ENCODE results near the gene FAM210A.
A peak's percentile ranks its signal among the peaks of the same experiment; 100 is the strongest.

The FAM210A gene

DNA sequence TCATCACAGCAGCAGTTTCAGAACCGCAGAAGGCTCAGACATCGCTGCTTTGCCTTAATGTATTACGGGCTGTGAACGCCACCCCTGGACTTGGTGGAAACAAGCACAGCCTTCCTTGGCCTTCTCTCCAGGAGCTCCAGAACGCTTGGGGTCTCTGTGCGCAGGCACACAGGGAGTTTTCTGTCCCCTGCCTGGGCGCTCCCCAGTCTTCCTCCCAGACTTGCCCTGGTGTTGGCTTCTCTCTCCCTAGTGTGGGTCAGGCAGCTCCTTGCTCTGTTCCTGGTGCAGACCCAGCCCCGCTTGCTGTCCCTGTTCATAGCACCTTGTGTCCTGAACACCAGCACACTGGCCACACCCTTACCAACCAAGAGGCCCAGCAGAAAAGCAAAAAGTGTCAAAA, 103.6 kb downstream of the FAM210A start:
- Histone ChIP-seq H3K9me3 (ENCODE audit: insufficient read depth, low read length, severe bottlenecking) (no peaks in the 10 kb centered on the region), H2AFZ (ENCODE audit: low read depth, low read length) (no peak overlapping the region), H3K9ac (ENCODE audit: low read depth, low read length) (no peak overlapping the region), H3K27ac (ENCODE audit: low read length) (peak overlapping the region; percentile 43; the same call in 1 of the 2 replicates), H4K20me1 (ENCODE audit: insufficient read depth, low read length) (peaks cover 90% of the 10 kb centered on the region), H3K36me3 (ENCODE audit: insufficient read depth, low read length) (peaks cover 95% of the 10 kb centered on the region), H3K4me1 (ENCODE audit: insufficient read depth, low read length) (peaks cover 21% of the 10 kb centered on the region), H3K79me2 (ENCODE audit: insufficient read depth, low read length) (peaks cover 98% of the 10 kb centered on the region), H3K27me3 (ENCODE audit: insufficient read depth, low read length, poor library complexity) (no peaks in the 10 kb centered on the region), H3K4me3 (ENCODE audit: low read depth in 1 of 2, low read length in 2 of 2) (no peak overlapping the region), H3K4me2 (ENCODE audit: insufficient read depth, low read length) (no peak overlapping the region)
- DNase-seq (no peak), ATAC-seq (ENCODE audit: insufficient read depth, low read depth) (no peak)
- TF ChIP-seq, protein P1, sequence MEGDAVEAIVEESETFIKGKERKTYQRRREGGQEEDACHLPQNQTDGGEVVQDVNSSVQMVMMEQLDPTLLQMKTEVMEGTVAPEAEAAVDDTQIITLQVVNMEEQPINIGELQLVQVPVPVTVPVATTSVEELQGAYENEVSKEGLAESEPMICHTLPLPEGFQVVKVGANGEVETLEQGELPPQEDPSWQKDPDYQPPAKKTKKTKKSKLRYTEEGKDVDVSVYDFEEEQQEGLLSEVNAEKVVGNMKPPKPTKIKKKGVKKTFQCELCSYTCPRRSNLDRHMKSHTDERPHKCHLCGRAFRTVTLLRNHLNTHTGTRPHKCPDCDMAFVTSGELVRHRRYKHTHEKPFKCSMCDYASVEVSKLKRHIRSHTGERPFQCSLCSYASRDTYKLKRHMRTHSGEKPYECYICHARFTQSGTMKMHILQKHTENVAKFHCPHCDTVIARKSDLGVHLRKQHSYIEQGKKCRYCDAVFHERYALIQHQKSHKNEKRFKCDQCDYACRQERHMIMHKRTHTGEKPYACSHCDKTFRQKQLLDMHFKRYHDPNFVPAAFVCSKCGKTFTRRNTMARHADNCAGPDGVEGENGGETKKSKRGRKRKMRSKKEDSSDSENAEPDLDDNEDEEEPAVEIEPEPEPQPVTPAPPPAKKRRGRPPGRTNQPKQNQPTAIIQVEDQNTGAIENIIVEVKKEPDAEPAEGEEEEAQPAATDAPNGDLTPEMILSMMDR (IDR thresholded peaks at IDR 0.05; ENCODE audit: borderline replicate concordance, extremely low read depth, low read length, poor library complexity, severe bottlenecking) = no peak
- TF ChIP-seq EZH2 (IDR thresholded peaks at IDR 0.05; ENCODE audit: borderline replicate concordance, low read depth, low read length, severe bottlenecking) = no peak

DNA sequence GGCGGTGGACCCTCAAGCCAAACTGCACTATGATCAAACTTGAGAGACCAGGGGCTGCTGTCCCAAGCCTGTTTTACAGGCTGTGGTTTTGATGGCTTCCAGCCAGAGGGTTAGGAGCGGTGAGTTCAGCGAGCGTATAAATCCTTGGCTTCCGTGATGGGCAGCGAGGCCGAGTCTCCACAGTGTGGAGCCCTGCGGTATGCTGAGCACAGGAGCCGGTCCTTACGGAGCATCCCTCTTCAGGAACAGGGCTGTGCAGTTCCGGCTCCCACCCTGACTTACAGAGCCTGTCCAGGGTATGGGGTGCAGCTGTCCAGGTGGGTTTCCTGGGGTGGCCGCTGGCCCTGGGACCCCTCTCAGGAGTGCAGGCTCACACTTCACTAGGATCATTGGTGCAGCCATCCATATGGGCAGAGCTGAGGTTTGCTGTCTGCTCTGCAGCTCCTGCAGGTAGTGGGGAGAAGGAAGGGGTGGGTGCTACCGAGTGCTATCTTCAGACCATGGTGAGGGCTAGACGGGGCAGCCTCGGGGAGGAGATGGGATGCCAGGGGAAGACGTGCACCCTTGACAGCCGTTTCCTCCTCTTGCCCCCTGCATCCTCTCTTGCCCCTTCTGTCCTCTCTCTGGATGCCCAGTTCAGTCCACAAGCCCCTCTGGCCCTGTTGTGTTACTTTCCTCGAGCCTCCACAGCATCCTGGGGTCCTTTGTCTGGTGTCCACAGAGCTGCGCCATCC, 104.3 kb downstream of the FAM210A start:
- Histone ChIP-seq H3K27ac (ENCODE audit: low read length) (peak overlapping the region; percentile 43), H3K4me1 (ENCODE audit: insufficient read depth, low read length) (peaks cover 27% of the 10 kb centered on the region), H3K9ac (ENCODE audit: low read depth, low read length) (no peak overlapping the region), H2AFZ (ENCODE audit: low read depth, low read length) (no peak overlapping the region), H4K20me1 (ENCODE audit: insufficient read depth, low read length) (peaks cover 89% of the 10 kb centered on the region), H3K27me3 (ENCODE audit: insufficient read depth, low read length, poor library complexity) (no peaks in the 10 kb centered on the region), H3K9me3 (ENCODE audit: insufficient read depth, low read length, severe bottlenecking) (no peaks in the 10 kb centered on the region), H3K4me3 (ENCODE audit: low read depth in 1 of 2, low read length in 2 of 2) (no peak overlapping the region), H3K36me3 (ENCODE audit: insufficient read depth, low read length) (peaks cover 92% of the 10 kb centered on the region), H3K79me2 (ENCODE audit: insufficient read depth, low read length) (peaks cover 98% of the 10 kb centered on the region), H3K4me2 (ENCODE audit: insufficient read depth, low read length) (no peak overlapping the region)
- no peak for DNase-seq
- TF ChIP-seq, protein P1 (IDR thresholded peaks at IDR 0.05; ENCODE audit: borderline replicate concordance, extremely low read depth, low read length, poor library complexity, severe bottlenecking) = no peak
- TF ChIP-seq EZH2 (IDR thresholded peaks at IDR 0.05; ENCODE audit: borderline replicate concordance, low read depth, low read length, severe bottlenecking) = no peak
- ATAC-seq (ENCODE audit: insufficient read depth, low read depth) = no peak

DNA sequence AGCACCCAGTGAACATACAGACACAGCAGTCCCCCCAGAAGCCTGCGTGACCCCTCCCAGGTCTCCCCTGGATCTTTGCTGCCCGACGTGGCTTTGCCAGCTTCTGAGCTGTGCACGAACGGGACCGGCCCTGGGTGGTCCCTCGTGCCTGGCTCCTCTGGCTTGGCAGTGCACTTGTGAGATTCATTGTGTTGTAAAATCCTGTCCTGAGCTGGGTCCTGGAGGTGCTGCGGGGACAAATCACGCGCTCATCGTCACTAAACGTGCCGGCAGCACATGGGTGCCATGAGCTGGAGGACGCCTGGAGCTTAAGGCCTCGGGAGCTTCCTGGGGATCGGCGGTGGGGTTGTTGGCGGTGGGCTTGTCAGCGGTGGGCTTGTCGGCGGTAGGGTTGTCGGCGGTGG, 104.9 kb downstream of the FAM210A start:
- no peak for ATAC-seq (ENCODE audit: insufficient read depth, low read depth)
- Histone ChIP-seq H3K27me3 (ENCODE audit: insufficient read depth, low read length, poor library complexity) (no peaks in the 10 kb centered on the region), H3K4me1 (ENCODE audit: insufficient read depth, low read length) (peaks cover 33% of the 10 kb centered on the region)

More for the DNA sequence above, 104.9 kb downstream of the FAM210A start:
- H3K36me3 ChIP-seq (ENCODE audit: insufficient read depth, low read length) = peaks cover 92% of the 10 kb centered on the region
- H3K4me3 ChIP-seq (ENCODE audit: low read depth in 1 of 2, low read length in 2 of 2) = no peak overlapping the region
- DNase-seq = no peak
- TF ChIP-seq, protein P1 (IDR thresholded peaks at IDR 0.05; ENCODE audit: borderline replicate concordance, extremely low read depth, low read length, poor library complexity, severe bottlenecking) = no peak
- no peak for TF ChIP-seq EZH2 (IDR thresholded peaks at IDR 0.05; ENCODE audit: borderline replicate concordance, low read depth, low read length, severe bottlenecking)
- peak overlapping the region; percentile 34; the same call in 1 of the 2 replicates for H3K27ac ChIP-seq (ENCODE audit: low read length)
- peaks cover 90% of the 10 kb centered on the region for H4K20me1 ChIP-seq (ENCODE audit: insufficient read depth, low read length)
- H3K9ac ChIP-seq (ENCODE audit: low read depth, low read length) = no peak overlapping the region
- H2AFZ ChIP-seq (ENCODE audit: low read depth, low read length) = no peak overlapping the region
- no peak overlapping the region for H3K4me2 ChIP-seq (ENCODE audit: insufficient read depth, low read length)
- no peaks in the 10 kb centered on the region for H3K9me3 ChIP-seq (ENCODE audit: insufficient read depth, low read length, severe bottlenecking)
- H3K79me2 ChIP-seq (ENCODE audit: insufficient read depth, low read length) = peaks cover 98% of the 10 kb centered on the region

All from DND-41 (cell line).